Measurements from ENCODE around the gene EGR4.

EGR4 gene

GRCh38 chr2:73300926-73301325 is 7.6 kb upstream of the EGR4 start:
- in situ Hi-C loops (cut with HindIII; ENCODE audit: low sequenced_read_pairs): no loop called here
- TF ChIP-seq CTCF (IDR thresholded peaks at IDR 0.05; ENCODE audit: low read depth, low read length, missing control alignments): no peak
- H3K4me3 ChIP-seq (ENCODE audit: low read depth, low read length): no peak overlapping the region
- no peak for DNase-seq (ENCODE audit: low read depth)

- TF ChIP-seq CTCF (IDR thresholded peaks at IDR 0.05; ENCODE audit: low read depth, low read length, missing control alignments): no peak
- no peak for DNase-seq (ENCODE audit: low read depth)
- no peak overlapping the region for H3K4me3 ChIP-seq (ENCODE audit: low read depth, low read length)
- in situ Hi-C loops (cut with HindIII; ENCODE audit: low sequenced_read_pairs): no loop called here
Observed at GRCh38 chr2:73297586-73297985, 4.2 kb upstream of the EGR4 start.

GRCh38 chr2:73297151-73297559 is 3.8 kb upstream of the EGR4 start:
- H3K4me3 ChIP-seq (ENCODE audit: low read depth, low read length): no peak overlapping the region
- TF ChIP-seq CTCF (IDR thresholded peaks at IDR 0.05; ENCODE audit: low read depth, low read length, missing control alignments): no peak
- in situ Hi-C loops (cut with HindIII; ENCODE audit: low sequenced_read_pairs): no loop called here
- DNase-seq (ENCODE audit: low read depth): no peak

GRCh38 chr2:73295751-73296400 is 2.5 kb upstream of the EGR4 start:
- DNase-seq (ENCODE audit: low read depth): no peak
- H3K4me3 ChIP-seq (ENCODE audit: low read depth, low read length): no peak overlapping the region
- TF ChIP-seq CTCF (IDR thresholded peaks at IDR 0.05; ENCODE audit: low read depth, low read length, missing control alignments): no peak
- in situ Hi-C loops (cut with HindIII; ENCODE audit: low sequenced_read_pairs): no loop called here

GRCh38 chr2:73294239-73294638 is 891 bp upstream of the EGR4 start:
- no peak for DNase-seq (ENCODE audit: low read depth)
- TF ChIP-seq CTCF (IDR thresholded peaks at IDR 0.05; ENCODE audit: low read depth, low read length, missing control alignments): no peak
- in situ Hi-C loops (cut with HindIII; ENCODE audit: low sequenced_read_pairs): loop anchor here (5.0 kb wide), 1 partner anchor 52 kb away; no protein-coding TSS in a partner anchor
- no peak overlapping the region for H3K4me3 ChIP-seq (ENCODE audit: low read depth, low read length)

GRCh38 chr2:73292906-73293533 is 328 bp downstream of the EGR4 start:
- TF ChIP-seq CTCF (IDR thresholded peaks at IDR 0.05; ENCODE audit: low read depth, low read length, missing control alignments): no peak
- DNase-seq (ENCODE audit: low read depth): no peak
- peak overlapping the region; percentile 36 for H3K4me3 ChIP-seq (ENCODE audit: low read depth, low read length)
- in situ Hi-C loops (cut with HindIII; ENCODE audit: low sequenced_read_pairs): loop anchor here (5.0 kb wide), 1 partner anchor 51 kb away; no protein-coding TSS in a partner anchor
